DMS 273 treated with DMSO at 0.1 percent for 48 hours (cell line): Measurements from ENCODE around the gene LCN10.
A peak's percentile ranks its signal among the peaks of the same experiment; 100 is the strongest.
"Not testable (repeated sequence)": the region's sequence is repeated elsewhere in the genome, so short reads cannot be mapped to it uniquely, and the experiment has no call there.

ENCODE experiments used
- DNase-seq: peaks from one replicate; lab custom pipeline; 2025; lab: John Stamatoyannopoulos, UW

LCN10 gene

DNA sequence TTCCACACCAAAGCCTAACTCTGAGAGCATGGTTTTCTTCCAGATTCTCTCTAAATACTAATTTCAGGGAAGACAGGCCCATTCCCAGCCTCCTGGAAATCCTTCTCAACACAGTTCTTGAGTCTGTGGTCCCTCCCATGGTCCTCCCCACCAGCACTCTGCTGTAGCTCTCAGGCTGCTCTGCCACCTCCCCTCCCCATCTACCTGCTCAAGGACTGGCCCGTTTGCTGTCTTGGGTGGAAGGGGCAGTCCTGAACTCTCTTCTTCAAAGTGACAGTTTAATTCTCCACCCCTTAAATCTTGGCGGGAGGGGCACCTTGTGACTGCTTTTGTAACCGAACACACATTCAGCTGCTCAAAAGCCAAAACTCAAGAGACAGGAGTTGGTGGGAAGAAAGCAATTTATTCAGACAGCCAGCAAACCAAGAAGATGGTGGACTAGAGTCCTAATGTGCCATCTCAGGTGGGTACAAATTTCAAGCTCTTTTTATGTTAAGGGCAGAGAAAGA, 29.2 kb upstream of the LCN10 start:
- no peak for DNase-seq

GRCh38 chr9:136769710-136770191, 27.0 kb upstream of the LCN10 start:
- no peak for DNase-seq

GRCh38 chr9:136766410-136767120, 23.8 kb upstream of the LCN10 start:
- DNase-seq = not testable (repeated sequence)

GRCh38 chr9:136765745-136766409, 23.1 kb upstream of the LCN10 start:
- not testable (repeated sequence) for DNase-seq

GRCh38 chr9:136765041-136765440, 22.3 kb upstream of the LCN10 start:
- no peak for DNase-seq

DNA sequence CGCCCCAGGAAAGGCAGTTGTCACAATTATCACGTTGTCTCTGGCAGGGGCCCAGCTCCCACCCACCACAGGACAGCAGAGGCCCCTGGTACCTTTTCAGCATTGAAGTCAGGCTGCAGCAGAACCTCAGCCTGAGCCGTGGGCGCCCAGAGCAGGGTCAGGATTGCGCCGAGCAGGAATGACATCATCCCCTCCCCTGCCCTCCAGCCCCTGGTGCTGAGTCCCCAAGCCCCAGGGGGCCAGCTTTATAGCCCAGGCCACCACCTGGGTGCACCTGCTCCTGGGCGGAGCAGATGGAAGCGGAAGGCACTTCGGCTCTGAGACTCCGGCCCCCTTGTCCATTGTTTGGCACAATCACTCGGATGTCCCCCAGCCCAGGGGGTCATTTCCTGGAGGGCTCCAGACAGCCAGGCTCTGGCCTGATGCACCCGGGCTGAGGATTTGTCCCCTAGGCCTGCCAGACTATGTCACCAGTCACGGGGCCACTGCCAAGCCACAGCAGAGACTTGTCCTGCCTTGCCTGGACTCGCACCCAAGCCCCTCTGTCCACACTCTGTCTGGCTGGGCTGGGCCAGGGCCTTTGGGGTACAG, 21.7 kb upstream of the LCN10 start, which contains the start of gene LCN15:
Gene LCN15 (minus strand): TSS at position 218 of the 591 bp plus-strand sequence. CDS start 30 bp downstream, at position 188.
- no peak for DNase-seq

- DNase-seq = no peak
Observed at GRCh38 chr9:136763649-136764035, 20.9 kb upstream of the LCN10 start.

- DNase-seq = no peak
Observed at GRCh38 chr9:136762915-136763648, 20.3 kb upstream of the LCN10 start.

GRCh38 chr9:136762221-136762691, 19.5 kb upstream of the LCN10 start:
- DNase-seq = no peak

DNA sequence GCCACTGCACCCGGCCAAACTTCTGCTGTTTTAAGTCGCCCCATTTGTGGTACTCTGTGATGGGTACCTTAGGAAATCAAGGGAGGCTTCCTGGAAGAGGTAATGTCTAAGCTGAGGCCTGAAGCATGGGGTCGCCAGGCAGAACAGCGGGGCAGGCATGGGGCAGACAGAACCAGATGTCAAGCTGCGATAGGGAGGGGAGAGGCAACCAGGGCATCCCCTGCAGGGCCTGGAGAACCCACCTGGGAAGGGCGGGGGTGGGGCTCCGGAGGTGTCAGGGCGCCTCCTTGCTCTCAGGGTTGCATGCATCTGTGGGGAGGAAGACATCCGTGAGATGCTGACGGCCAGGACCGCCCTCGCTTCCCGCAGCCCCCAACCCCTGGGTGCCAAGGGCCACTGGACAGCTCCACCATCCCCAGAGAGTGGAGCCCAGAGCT, 18.8 kb upstream of the LCN10 start:
- DNase-seq = no peak

DNA sequence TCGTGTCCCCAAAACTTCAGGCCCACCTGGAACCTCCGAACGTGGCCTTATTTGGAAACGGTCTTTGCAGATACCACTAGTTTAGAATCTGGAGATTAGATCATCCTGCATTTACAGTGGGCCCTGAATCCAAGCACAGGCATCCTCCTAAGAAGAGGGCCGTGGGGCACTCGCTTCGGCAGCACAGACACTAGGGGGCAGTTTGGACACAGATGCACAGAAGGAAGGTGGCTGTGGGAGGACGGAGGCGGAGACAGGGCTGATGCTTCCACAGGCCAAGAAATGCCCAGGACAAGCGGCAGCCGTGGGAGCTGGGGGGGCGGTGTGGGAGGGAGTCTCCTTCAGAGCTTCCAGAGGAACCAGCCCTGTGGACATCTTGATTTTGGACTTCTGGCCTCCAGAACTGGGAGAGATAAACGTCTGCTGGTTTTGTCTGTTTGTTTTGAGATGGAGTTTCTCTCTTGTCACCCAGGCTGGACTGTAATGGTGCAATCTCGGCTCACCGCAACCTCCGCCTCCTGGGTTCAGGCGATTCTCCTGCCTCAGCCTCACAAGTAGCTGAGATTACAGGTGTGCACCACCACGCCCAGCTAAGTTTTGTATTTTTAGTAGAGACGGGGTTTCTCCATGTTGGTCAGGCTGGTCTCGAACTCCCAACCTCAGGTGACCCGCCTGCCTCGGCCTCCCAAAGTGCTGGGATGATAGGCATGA, 18.2 kb upstream of the LCN10 start:
- DNase-seq = peak; percentile 22

GRCh38 chr9:136760424-136760823, 17.7 kb upstream of the LCN10 start:
- DNase-seq = no peak

- no peak for DNase-seq
Observed at GRCh38 chr9:136759436-136760325, 16.9 kb upstream of the LCN10 start.

DNA sequence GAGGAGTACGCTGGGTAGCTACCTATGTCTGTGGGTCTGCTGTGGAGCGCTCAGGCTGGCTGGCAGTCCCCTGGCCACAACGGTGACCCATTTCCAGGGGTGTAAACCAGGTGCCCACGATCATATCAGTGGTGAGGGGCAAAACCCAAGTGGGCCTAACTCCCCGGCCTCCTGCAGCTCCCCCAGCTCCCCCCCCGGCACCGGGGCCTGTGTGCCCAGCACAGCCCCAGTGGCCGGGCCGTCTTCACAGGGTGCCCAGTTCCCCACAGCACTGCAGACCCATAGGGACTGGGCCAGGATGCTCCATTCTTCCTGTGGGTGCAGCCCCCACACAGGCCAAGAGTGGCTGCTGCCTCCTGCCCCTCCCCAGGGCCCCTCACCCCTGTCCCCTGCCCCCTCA, 16.3 kb upstream of the LCN10 start:
- no peak for DNase-seq

DNA sequence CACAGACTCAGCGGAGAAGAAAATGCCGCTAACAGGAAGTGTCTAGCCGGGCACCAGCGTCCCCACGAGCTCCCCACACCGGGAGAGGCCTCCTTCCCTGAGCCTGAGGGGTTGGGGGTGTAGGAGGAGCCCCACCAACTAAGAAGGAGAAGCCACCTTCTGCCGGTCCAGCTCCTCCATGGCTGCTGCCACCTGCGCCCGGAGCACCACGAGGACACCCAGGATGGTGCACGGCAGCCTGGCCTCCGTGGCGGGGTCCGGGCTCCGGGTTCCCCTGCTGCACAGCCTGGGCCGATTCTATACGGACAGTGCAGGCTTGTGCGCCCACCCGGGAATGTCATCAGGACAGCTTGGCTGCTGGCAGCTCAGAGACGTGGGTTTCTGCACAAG, 15.0 kb upstream of the LCN10 start:
- DNase-seq = no peak

DNA sequence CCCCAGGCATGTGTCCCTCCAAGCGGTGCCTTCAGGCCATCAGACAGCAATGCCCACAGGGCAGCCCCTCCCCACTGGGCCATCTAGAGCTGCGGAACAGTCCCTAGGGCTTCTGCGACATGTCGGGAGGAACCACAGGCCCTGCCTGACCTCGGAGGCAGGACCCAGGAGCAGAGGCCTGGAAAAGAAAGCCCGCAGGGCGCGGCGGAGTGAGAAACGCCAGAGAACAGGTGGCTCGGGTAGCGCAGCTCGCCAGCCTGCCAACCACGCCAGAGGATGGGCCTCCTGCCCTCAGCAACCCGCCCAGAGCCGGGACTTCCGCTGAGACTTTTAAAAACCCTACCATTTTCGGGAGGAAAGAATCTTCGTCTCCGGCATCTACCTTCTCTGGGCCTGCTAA, 14.6 kb upstream of the LCN10 start:
- no peak for DNase-seq

DNA sequence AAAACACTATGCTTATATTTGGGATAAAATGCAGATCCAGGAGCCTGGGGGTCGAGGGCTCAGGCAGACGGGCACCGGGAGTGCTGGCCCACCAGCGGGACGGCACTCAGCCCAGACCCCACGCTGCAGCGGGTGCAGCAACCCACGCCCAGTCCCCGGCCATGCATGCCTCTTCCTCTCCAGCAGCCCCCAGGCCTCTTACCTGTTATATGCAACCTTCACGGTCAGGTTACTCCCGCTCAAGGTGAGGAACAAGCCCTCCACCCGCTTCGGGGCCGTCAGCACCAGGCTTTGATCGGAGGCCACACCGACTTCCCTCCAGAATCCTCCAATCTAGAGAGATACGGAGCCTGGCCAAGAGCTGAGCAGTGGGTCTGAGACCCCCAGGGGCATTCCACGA, 14.1 kb upstream of the LCN10 start:
- DNase-seq = no peak

DNA sequence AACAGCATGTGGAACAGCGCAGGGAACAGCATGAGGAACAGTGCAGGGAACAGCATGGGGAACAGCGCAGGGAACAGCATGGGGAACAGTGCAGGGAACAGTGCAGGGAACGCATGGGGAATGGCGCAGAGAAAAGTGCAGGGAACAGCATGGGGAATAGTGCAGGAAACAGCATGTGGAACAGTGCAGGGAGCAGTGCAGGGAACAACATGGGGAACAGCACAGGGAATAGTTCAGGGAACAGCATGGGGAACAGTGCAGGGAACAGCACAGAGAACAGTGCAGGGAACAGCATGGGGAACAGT, 13.3 kb upstream of the LCN10 start:
- DNase-seq = no peak

- DNase-seq = not testable (repeated sequence)
Observed at GRCh38 chr9:136755302-136756133, 12.8 kb upstream of the LCN10 start.
